Suprapubic skin (tissue), 4 donors: ENCODE results near the gene NFE2L2.

Source experiments
- EP300 ChIP-seq: sonication (generic); formaldehyde crosslinking; IDR thresholded peaks from one replicate; pipeline ENCODE4 v1.6.1; 2017; ENCODE audit warnings: antibody characterized with exemption
- POLR2A ChIP-seq, 2 donors: fragments of 450-650 bp; IDR thresholded peaks; one replicate each; pipeline ENCODE4 v1.6.1; 2017; ENCODE audit warnings: antibody characterized with exemption in 2 of 2, mild to moderate bottlenecking in 2 of 2, moderate library complexity in 2 of 2
- POLR2AphosphoS5 ChIP-seq, 3 donors: sonication (generic); formaldehyde crosslinking; IDR thresholded peaks; one replicate each; pipeline ENCODE4 v1.6.1; 2017; ENCODE audit warnings: antibody characterized with exemption in 3 of 3
- TF ChIP-seq, protein P1 (sequence below), 2 donors: fragments of 200-600 bp in 1 of 2; fragments of 450-650 bp in 1 of 2; sonication (generic) in 1 of 2; IDR thresholded peaks; one replicate each; pipeline ENCODE4 v1.5.1; 2016 to 2019; ENCODE audit warnings: antibody characterized with exemption in 2 of 2, mild to moderate bottlenecking in 1 of 2, moderate library complexity in 1 of 2

DNA sequence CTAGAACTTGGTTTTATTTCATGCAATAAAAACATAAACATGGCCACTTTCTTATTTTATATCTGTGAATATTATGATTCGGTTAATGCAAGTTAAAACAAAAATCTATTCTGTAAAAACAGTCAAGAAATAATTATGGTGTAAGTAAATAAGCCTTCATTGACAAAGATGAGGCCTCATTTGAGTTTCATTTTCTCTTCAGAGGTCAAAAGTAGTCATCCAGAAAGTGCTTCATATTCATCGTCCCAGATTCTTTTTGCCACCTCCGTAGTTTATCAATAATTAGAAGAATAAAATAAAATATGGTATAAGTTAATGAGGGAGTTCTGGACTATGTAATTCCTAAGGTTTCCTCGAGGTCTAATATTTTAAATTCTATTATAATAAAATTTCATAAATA is 71.3 kb downstream of the NFE2L2 start:
- TF ChIP-seq POLR2A (IDR thresholded peaks at IDR 0.05) (no peak), EP300 (no peak), POLR2AphosphoS5 (IDR thresholded peaks at IDR 0.05) (no peak)
- TF ChIP-seq, protein P1, sequence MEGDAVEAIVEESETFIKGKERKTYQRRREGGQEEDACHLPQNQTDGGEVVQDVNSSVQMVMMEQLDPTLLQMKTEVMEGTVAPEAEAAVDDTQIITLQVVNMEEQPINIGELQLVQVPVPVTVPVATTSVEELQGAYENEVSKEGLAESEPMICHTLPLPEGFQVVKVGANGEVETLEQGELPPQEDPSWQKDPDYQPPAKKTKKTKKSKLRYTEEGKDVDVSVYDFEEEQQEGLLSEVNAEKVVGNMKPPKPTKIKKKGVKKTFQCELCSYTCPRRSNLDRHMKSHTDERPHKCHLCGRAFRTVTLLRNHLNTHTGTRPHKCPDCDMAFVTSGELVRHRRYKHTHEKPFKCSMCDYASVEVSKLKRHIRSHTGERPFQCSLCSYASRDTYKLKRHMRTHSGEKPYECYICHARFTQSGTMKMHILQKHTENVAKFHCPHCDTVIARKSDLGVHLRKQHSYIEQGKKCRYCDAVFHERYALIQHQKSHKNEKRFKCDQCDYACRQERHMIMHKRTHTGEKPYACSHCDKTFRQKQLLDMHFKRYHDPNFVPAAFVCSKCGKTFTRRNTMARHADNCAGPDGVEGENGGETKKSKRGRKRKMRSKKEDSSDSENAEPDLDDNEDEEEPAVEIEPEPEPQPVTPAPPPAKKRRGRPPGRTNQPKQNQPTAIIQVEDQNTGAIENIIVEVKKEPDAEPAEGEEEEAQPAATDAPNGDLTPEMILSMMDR (IDR thresholded peaks at IDR 0.05) = no peak
